ENCODE data around the gene C19orf38. TPM values are rescaled to one million over a fixed set of nuclear protein-coding genes. Genes with fewer than 3 reads are reported as not detected.
"Not testable (repeated sequence)": the region's sequence is repeated elsewhere in the genome, so short reads cannot be mapped to it uniquely, and the experiment has no call there.

C19orf38 gene
- total RNA-seq, 4 donors from 2014 or later, result 20.6 TPM; not detected in 3

DNA sequence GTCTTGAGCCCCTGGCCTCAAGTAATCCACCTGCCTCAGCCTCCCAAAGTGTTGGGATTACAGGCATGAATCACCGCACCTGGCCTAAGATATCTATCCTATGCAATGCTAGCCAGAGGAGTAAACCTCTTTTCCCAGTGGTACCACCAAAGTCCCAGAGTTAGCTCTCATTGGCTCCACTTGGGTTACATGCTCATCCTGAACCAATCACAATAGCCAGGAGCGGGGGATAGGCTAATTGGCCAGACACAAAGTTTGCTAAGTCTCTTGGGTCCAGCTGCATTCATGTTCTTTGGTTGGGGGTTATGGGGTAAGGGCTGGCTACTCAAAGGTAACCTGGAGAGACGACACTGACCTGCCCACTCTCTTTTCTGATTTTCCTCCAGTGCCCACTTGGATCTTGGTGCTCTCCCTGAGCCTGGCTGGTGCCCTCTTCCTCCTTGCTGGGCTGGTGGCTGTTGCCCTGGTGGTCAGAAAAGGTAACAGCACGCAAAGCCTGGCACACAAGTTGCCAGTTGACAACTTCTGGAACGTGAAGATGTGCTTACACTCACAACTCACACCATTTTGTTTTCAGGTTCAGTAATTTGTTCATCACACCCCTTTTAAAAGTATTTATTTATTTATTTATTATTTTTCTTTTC is 7.8 kb downstream of the C19orf38 start:
- no peak overlapping the region for H3K27ac ChIP-seq
- H3K4me1 ChIP-seq, result no peaks in the 10 kb centered on the region
- H3K9me3 ChIP-seq, result no peaks in the 10 kb centered on the region
- DNase-seq, result no peak
- H3K36me3 ChIP-seq, result no peaks in the 10 kb centered on the region
- no peaks in the 10 kb centered on the region for H3K27me3 ChIP-seq
- no peak overlapping the region for H3K4me3 ChIP-seq
- no peak for TF ChIP-seq POLR2A (IDR thresholded peaks at IDR 0.05)
- TF ChIP-seq, protein P1, sequence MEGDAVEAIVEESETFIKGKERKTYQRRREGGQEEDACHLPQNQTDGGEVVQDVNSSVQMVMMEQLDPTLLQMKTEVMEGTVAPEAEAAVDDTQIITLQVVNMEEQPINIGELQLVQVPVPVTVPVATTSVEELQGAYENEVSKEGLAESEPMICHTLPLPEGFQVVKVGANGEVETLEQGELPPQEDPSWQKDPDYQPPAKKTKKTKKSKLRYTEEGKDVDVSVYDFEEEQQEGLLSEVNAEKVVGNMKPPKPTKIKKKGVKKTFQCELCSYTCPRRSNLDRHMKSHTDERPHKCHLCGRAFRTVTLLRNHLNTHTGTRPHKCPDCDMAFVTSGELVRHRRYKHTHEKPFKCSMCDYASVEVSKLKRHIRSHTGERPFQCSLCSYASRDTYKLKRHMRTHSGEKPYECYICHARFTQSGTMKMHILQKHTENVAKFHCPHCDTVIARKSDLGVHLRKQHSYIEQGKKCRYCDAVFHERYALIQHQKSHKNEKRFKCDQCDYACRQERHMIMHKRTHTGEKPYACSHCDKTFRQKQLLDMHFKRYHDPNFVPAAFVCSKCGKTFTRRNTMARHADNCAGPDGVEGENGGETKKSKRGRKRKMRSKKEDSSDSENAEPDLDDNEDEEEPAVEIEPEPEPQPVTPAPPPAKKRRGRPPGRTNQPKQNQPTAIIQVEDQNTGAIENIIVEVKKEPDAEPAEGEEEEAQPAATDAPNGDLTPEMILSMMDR (IDR thresholded peaks at IDR 0.05), result peak in 5 of 6 experiments; percentile 24 to 50 (median 42)

- not testable (repeated sequence) for H3K27ac ChIP-seq
Measured at GRCh38 chr19:10856899-10857298, 8.7 kb downstream of the C19orf38 start.

GRCh38 chr19:10858204-10858828 is 10.1 kb downstream of the C19orf38 start:
- Histone ChIP-seq H3K36me3 (no peaks in the 10 kb centered on the region), H3K9me3 (no peaks in the 10 kb centered on the region), H3K4me3 (no peak overlapping the region), H3K4me1 (no peaks in the 10 kb centered on the region), H3K27ac (no peak overlapping the region), H3K27me3 (no peaks in the 10 kb centered on the region)
- DNase-seq, result no peak
- TF ChIP-seq POLR2A (IDR thresholded peaks at IDR 0.05), result no peak
- TF ChIP-seq, protein P1 (IDR thresholded peaks at IDR 0.05), result peak; percentile 25 to 49 (median 44)

More at GRCh38 chr19:10856899-10857298, 8.7 kb downstream of the C19orf38 start:
- H3K36me3 ChIP-seq, H3K4me1 ChIP-seq, H3K4me3 ChIP-seq, H3K27me3 ChIP-seq, H3K9me3 ChIP-seq, DNase-seq: not testable (repeated sequence)

- TF ChIP-seq, protein P1 (IDR thresholded peaks at IDR 0.05), result peak in 4 of 6 experiments; percentile 32 to 53 (median 45)
- TF ChIP-seq POLR2A (IDR thresholded peaks at IDR 0.05), result no peak
- H3K27me3 ChIP-seq, result no peaks in the 10 kb centered on the region
- H3K4me1 ChIP-seq, result peaks cover 0 to 13% (median 0%) of the 10 kb centered on the region in 4 donors
- DNase-seq, result peak in 2 of 3 donors; percentile 61 to 68
- no peaks in the 10 kb centered on the region for H3K9me3 ChIP-seq
- no peak overlapping the region for H3K4me3 ChIP-seq
- H3K36me3 ChIP-seq, result no peaks in the 10 kb centered on the region
- H3K27ac ChIP-seq, result no peak overlapping the region
Measured at GRCh38 chr19:10861103-10861651, 13.0 kb downstream of the C19orf38 start.

- Histone ChIP-seq H3K36me3 (no peaks in the 10 kb centered on the region), H3K4me3 (no peak overlapping the region), H3K9me3 (no peaks in the 10 kb centered on the region), H3K4me1 (peaks cover 0 to 13% (median 0%) of the 10 kb centered on the region in 4 donors), H3K27me3 (no peaks in the 10 kb centered on the region), H3K27ac (no peak overlapping the region)
- DNase-seq, result no peak
- no peak for TF ChIP-seq POLR2A (IDR thresholded peaks at IDR 0.05)
- TF ChIP-seq, protein P1 (IDR thresholded peaks at IDR 0.05), result no peak
Measured at GRCh38 chr19:10862561-10863106, 14.4 kb downstream of the C19orf38 start.

Data from Peyer's patch (tissue), 4 donors.